IMR-90 (cell line): ENCODE results near the gene ATRNL1. TPM values are rescaled to one million over a fixed set of nuclear protein-coding genes. Genes with fewer than 3 reads are reported as not detected.

ENCODE experiments used
- ATAC-seq: fragments of 200-7000 bp; cut with Tn5 transposase; 2 replicates; pipeline ENCODE4 v1.9.1; 2020; ENCODE audit warnings: low read depth, mild to moderate bottlenecking, moderate library complexity
- BruUV-seq: library from RNA; stranded (reverse); fragments of 400-500 nt; replicated peaks from 2 replicates; lab custom pipeline; 2021; lab: Mats Ljungman, UMichigan
- CTCF ChIA-PET: fragments of 300-600 bp; formaldehyde crosslinking; extraction: SDS; loops from one replicate; lab custom pipeline; 2021; ENCODE audit warnings: antibody characterized with exemption; lab: Yijun Ruan, JAX
- POLR2A ChIA-PET: fragments of 300-600 bp; sonication (Branson Sonifier 250); formaldehyde crosslinking; loops from one replicate; lab custom pipeline; 2022; ENCODE audit warnings: antibody characterized with exemption; ENCODE audit not compliant: unreplicated experiment; lab: Charles Lee
- DNase-seq: peaks from one replicate; pipeline ENCODE4 v3.0.0; 2013
- H2AFZ ChIP-seq: replicated peaks from 2 replicates; pipeline ENCODE3; 2013; ENCODE audit warnings: low read length, mild to moderate bottlenecking; ENCODE audit not compliant: poor library complexity
- H2AK5ac ChIP-seq: 2 replicates; pipeline ENCODE4 v1.6.1; 2013; ENCODE audit warnings: low read depth, low read length, inconsistent platforms
- H2AK9ac ChIP-seq: replicated peaks from 2 replicates; pipeline ENCODE3; 2013; ENCODE audit warnings: mild to moderate bottlenecking, low read depth, low read length, moderate library complexity; ENCODE audit not compliant: poor library complexity
- H2BK120ac ChIP-seq: 2 replicates; pipeline ENCODE4 v1.6.1; 2013; ENCODE audit warnings: low read depth, low read length, inconsistent platforms
- H2BK15ac ChIP-seq: 3 replicates; pipeline ENCODE4 v1.6.1; 2013; ENCODE audit warnings: low read depth, low read length, inconsistent platforms
- H2BK20ac ChIP-seq: 2 replicates; pipeline ENCODE4 v1.6.1; 2013; ENCODE audit warnings: low read depth, mild to moderate bottlenecking, inconsistent platforms, low read length, moderate library complexity
- H2BK5ac ChIP-seq: 2 replicates; pipeline ENCODE4 v1.6.1; 2013; ENCODE audit warnings: mild to moderate bottlenecking, low read depth, low read length, inconsistent platforms; ENCODE audit not compliant: poor library complexity, severe bottlenecking
- H3K14ac ChIP-seq: replicated peaks from 2 replicates; pipeline ENCODE4 v1.6.1; 2013; ENCODE audit warnings: low read depth, low read length, inconsistent platforms
- H3K18ac ChIP-seq: 2 replicates; pipeline ENCODE4 v1.6.1; 2013; ENCODE audit warnings: low read depth, low read length, control low read depth
- H3K23ac ChIP-seq: 2 replicates; pipeline ENCODE4 v1.6.1; 2013; ENCODE audit warnings: low read depth, low read length, inconsistent platforms
- H3K27ac ChIP-seq: 2 replicates; pipeline ENCODE4 v1.5.1; 2013; ENCODE audit warnings: mild to moderate bottlenecking, control low read depth, low read length; ENCODE audit not compliant: insufficient read depth
- H3K27me3 ChIP-seq: 2 replicates; pipeline ENCODE4 v1.6.1; 2013; ENCODE audit warnings: low read length; ENCODE audit not compliant: control insufficient read depth, insufficient read depth
- H3K36me3 ChIP-seq: 2 replicates; pipeline ENCODE4 v1.6.1; 2013; ENCODE audit warnings: low read length, mixed read lengths; ENCODE audit not compliant: control insufficient read depth, insufficient read depth
- H3K4ac ChIP-seq: 2 replicates; pipeline ENCODE4 v1.6.1; 2013; ENCODE audit warnings: low read depth, low read length, inconsistent platforms
- H3K4me1 ChIP-seq: 2 replicates; pipeline ENCODE4 v1.6.1; 2013; ENCODE audit warnings: low read length, mixed read lengths; ENCODE audit not compliant: control insufficient read depth, insufficient read depth
- H3K4me2 ChIP-seq: 2 replicates; pipeline ENCODE4 v1.6.1; 2013; ENCODE audit warnings: low read depth, mild to moderate bottlenecking, control low read depth, low read length, moderate library complexity
- H3K4me3 ChIP-seq: 2 replicates; pipeline ENCODE4 v1.5.1; 2013; ENCODE audit warnings: low read depth, mild to moderate bottlenecking, control low read depth, low read length, moderate library complexity; ENCODE audit not compliant: insufficient read depth
- H3K56ac ChIP-seq: 2 replicates; pipeline ENCODE4 v1.6.1; 2013; ENCODE audit warnings: low read length, inconsistent platforms; ENCODE audit not compliant: insufficient read depth; ENCODE audit errors: extremely low read depth
- H3K79me1 ChIP-seq, 2 experiments: 2 replicates each; pipeline ENCODE4 v1.6.1; 2013; ENCODE audit warnings: low read length in 2 of 2, inconsistent platforms in 1 of 2, low read depth in 1 of 2
- H3K9ac ChIP-seq: 2 replicates; pipeline ENCODE4 v1.6.1; 2013; ENCODE audit warnings: low read depth, low read length, control low read depth
- H3K9me1 ChIP-seq: 2 replicates; pipeline ENCODE4 v1.6.1; 2013; ENCODE audit warnings: low read length, inconsistent platforms; ENCODE audit not compliant: insufficient read depth
- H3K9me3 ChIP-seq: 2 replicates; pipeline ENCODE4 v1.6.1; 2013; ENCODE audit warnings: low read length; ENCODE audit not compliant: control insufficient read depth, insufficient read depth
- H4K20me1 ChIP-seq: 2 replicates; pipeline ENCODE4 v1.6.1; 2013; ENCODE audit warnings: low read length, inconsistent platforms; ENCODE audit not compliant: insufficient read depth
- H4K5ac ChIP-seq: 2 replicates; pipeline ENCODE4 v1.6.1; 2013; ENCODE audit warnings: mild to moderate bottlenecking, low read depth, low read length, control low read depth
- H4K8ac ChIP-seq, 2 experiments: 2 replicates each; pipeline ENCODE4 v1.6.1; 2013; ENCODE audit warnings: low read depth in 2 of 2, low read length in 2 of 2, control low read depth in 1 of 2, inconsistent platforms in 1 of 2
- H4K91ac ChIP-seq: 2 replicates; pipeline ENCODE4 v1.6.1; 2013; ENCODE audit warnings: low read depth, low read length, inconsistent platforms; ENCODE audit not compliant: insufficient read depth
- FOS ChIP-seq: fragments of 150-350 bp; IDR thresholded peaks from 2 replicates; pipeline ENCODE4 v1.6.1; 2016; ENCODE audit warnings: low read depth, low read length
- MAFK ChIP-seq: IDR thresholded peaks from 2 replicates; pipeline ENCODE4 v1.6.1; 2012; ENCODE audit warnings: low read depth, low read length, improper control_type of control experiment
- MXI1 ChIP-seq: IDR thresholded peaks from 2 replicates; pipeline ENCODE4 v1.6.1; 2012; ENCODE audit warnings: low read depth, mild to moderate bottlenecking, low read length, moderate library complexity, borderline replicate concordance
- NFE2L2 ChIP-seq: fragments of 150-350 bp; IDR thresholded peaks from 2 replicates; pipeline ENCODE4 v1.6.1; 2016; ENCODE audit warnings: low read depth, mild to moderate bottlenecking, low read length
- RCOR1 ChIP-seq: IDR thresholded peaks from 2 replicates; pipeline ENCODE4 v1.6.1; 2012; ENCODE audit warnings: mild to moderate bottlenecking, low read length, improper control_type of control experiment; ENCODE audit not compliant: insufficient replicate concordance
- WGBS, 2 experiments: methylation state at CpG; one replicate each; pipeline versions ENCODE4 v1.1.5 to v1.1.7; 2013; ENCODE audit warnings: missing lambda C conversion rate in 2 of 2; ENCODE audit not compliant: insufficient read length in 1 of 2; ENCODE audit errors: extremely low coverage in 2 of 2; 5-methylcytosine and 5-hydroxymethylcytosine counted together
- dilution Hi-C: fragments of 300-500 bp; cut with HindIII; formaldehyde crosslinking; loops from one replicate; pipeline ENCODE4 v1.14.3; 2018; ENCODE audit warnings: low sequenced_read_pairs; ENCODE audit not compliant: unreplicated experiment
- in situ Hi-C: fragments of 300-500 bp; cut with MboI; formaldehyde crosslinking; loops from 3 replicates; pipeline ENCODE4 v1.14.3; 2019; ENCODE audit warnings: low sequenced_read_pairs, inconsistent platforms, mixed read lengths
- intact Hi-C: fragments of 100-400 bp; cut with micrococcal nuclease; formaldehyde crosslinking; loops from 2 replicates; pipeline ENCODE4 v1.10.0; 2022
- polyA plus RNA-seq, 3 experiments: library from polyadenylated mRNA; depleted of rRNA; stranded (reverse); fragments of >200 nt; gene quantifications; 2 replicates each; pipeline ENCODE4 v1.2.3, GENCODE V29; 2012; ENCODE audit warnings: low replicate concordance in 1 of 3
- total RNA-seq: library from RNA; depleted of rRNA; stranded (reverse); fragments of >200 nt; gene quantifications from 2 replicates; pipeline ENCODE4 v1.2.3, GENCODE V29; 2012

The ATRNL1 gene
- total and polyA plus RNA-seq, 2 of the 4 experiments (the other 2 are of a cell fraction), result 0.18 to 0.19 TPM

DNA sequence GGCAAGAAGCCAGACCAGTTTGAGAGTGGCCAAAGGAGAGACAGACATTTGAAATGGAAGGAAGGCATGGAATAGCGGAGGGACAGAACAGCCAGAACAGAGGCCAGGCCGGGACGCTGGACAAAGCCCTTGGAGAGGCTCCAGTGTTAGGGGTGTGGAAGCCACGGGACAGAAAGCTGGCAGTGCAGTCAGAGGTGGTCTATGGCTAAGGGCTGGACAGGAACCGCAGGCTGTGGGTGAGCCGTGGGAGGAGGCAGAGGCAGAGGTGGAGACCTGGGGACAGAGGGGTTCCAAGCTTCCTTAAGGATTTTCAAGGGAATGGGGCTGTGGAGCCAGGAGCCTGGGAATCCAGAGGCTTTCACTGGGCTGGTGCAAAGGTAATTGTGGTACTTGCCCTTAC is 878.8 kb downstream of the ATRNL1 start:
- Histone ChIP-seq H2AK5ac (no peak overlapping the region), H3K4me2 (no peak overlapping the region), H2AK9ac (no peak overlapping the region), H3K9ac (no peak overlapping the region), H3K27ac (no peak overlapping the region), H3K14ac (no peak overlapping the region), H2BK5ac (no peak overlapping the region), H2BK20ac (no peak overlapping the region), H3K79me1 (no peaks in the 10 kb centered on the region), H3K56ac (no peak overlapping the region), H3K4me3 (no peak overlapping the region), H4K5ac (no peak overlapping the region), H3K23ac (no peak overlapping the region), H2BK15ac (no peak overlapping the region), H4K20me1 (no peaks in the 10 kb centered on the region), H4K8ac (no peak overlapping the region), H2AFZ (no peak overlapping the region), H3K27me3 (peaks cover 5% of the 10 kb centered on the region), H3K9me1 (no peaks in the 10 kb centered on the region), H4K91ac (no peak overlapping the region), H3K36me3 (no peaks in the 10 kb centered on the region), H3K4me1 (no peaks in the 10 kb centered on the region), H3K9me3 (no peaks in the 10 kb centered on the region), H3K4ac (no peak overlapping the region), H3K18ac (no peak overlapping the region), H2BK120ac (no peak overlapping the region)
- no TSS peak for BruUV-seq
- no peak for DNase-seq
- intact Hi-C loops, result no loop called here
- in situ Hi-C loops, result no loop called here
- dilution Hi-C loops, result no loop called here
- WGBS, 2 experiments, result 75% methylated on average over 1 of the region's 6 CpGs; no CpG with 5 or more reads in 1 of the 2 experiments
- ChIA-PET POLR2A (no interaction called here), CTCF (no interaction called here)
- TF ChIP-seq MAFK (no peak), RCOR1 (no peak), MXI1 (no peak), NFE2L2 (no peak), FOS (no peak)
- no peak for ATAC-seq
